B cell (primary cell): ENCODE data around the gene LRRC74A. TPM values are rescaled to one million over a fixed set of nuclear protein-coding genes. Genes with fewer than 3 reads are reported as not detected.

Experiments
- ATAC-seq: fragments of 200-7000 bp; cut with Tn5 transposase; one replicate; pipeline ENCODE4 v1.10.0; 2021; ENCODE audit warnings: low read depth, mild to moderate bottlenecking, moderate number of reproducible peaks, moderate library complexity
- CTCF ChIA-PET: fragments of 350-600 bp; sonication (Branson Sonifier 250); formaldehyde crosslinking; loops from one replicate; lab custom pipeline; 2021; ENCODE audit warnings: antibody characterized with exemption, inconsistent platforms; lab: Charles Lee
- POLR2A ChIA-PET: fragments of 350-600 bp; sonication (Branson Sonifier 250); formaldehyde crosslinking; loops from one replicate; lab custom pipeline; 2021; ENCODE audit warnings: antibody characterized with exemption; lab: Charles Lee
- DNase-seq: peaks from one replicate; pipeline ENCODE4 v3.0.0; 2013
- H2AFZ ChIP-seq: 2 replicates; pipeline ENCODE4 v1.6.1; 2012; ENCODE audit warnings: mild to moderate bottlenecking, low read depth, low read length; ENCODE audit not compliant: insufficient read depth, poor library complexity, severe bottlenecking
- H3K27ac ChIP-seq, 2 donors: 1 replicate in 1 of 2; 2 replicates in 1 of 2; pipeline ENCODE4 v1.5.1; 2012 to 2013; ENCODE audit warnings: low read length in 2 of 2, mild to moderate bottlenecking in 2 of 2, moderate library complexity in 1 of 2
- H3K27me3 ChIP-seq, 4 experiments: fragments of 200-600 bp in 1 of 4; sonication (generic) in 1 of 4; replicated peaks in 1 of 4; 1 replicate in 2 of 4; 2 replicates in 2 of 4; pipeline versions ENCODE4 v1.6.1 to v1.7.0; 2013 to 2016; ENCODE audit warnings: low read length in 3 of 4, mild to moderate bottlenecking in 2 of 4, mixed read lengths in 1 of 4, moderate library complexity in 1 of 4; ENCODE audit not compliant: insufficient read depth in 4 of 4, control insufficient read depth in 3 of 4; ENCODE audit errors: control extremely low read depth in 1 of 4
- H3K36me3 ChIP-seq, 2 experiments: replicated peaks in 1 of 2; 1 replicate in 1 of 2; 2 replicates in 1 of 2; pipeline versions ENCODE4 v1.6.1 to v1.7.1; 2013; ENCODE audit warnings: low read length in 1 of 2; ENCODE audit not compliant: insufficient read depth in 2 of 2, control insufficient read depth in 1 of 2; ENCODE audit errors: control extremely low read depth in 1 of 2, extremely low read depth in 1 of 2
- H3K4me1 ChIP-seq, 2 donors: fragments of 200-600 bp in 1 of 2; sonication (generic) in 1 of 2; 1 replicate in 1 of 2; 2 replicates in 1 of 2; pipeline versions ENCODE4 v1.5.1 to v1.6.1; 2013 to 2017; ENCODE audit warnings: low read length in 2 of 2; ENCODE audit not compliant: control insufficient read depth in 2 of 2, insufficient read depth in 2 of 2
- H3K4me2 ChIP-seq: replicated peaks from 2 replicates; pipeline ENCODE3; 2012; ENCODE audit warnings: mild to moderate bottlenecking, low read depth, low read length; ENCODE audit not compliant: poor library complexity, severe bottlenecking
- H3K4me3 ChIP-seq, 5 experiments: fragments of 200-600 bp in 1 of 5; sonication (generic) in 1 of 5; 1 replicate in 3 of 5; 2 replicates in 2 of 5; pipeline versions ENCODE4 v1.5.1 to v1.7.0; 2011 to 2016; ENCODE audit warnings: low read length in 4 of 5, mild to moderate bottlenecking in 4 of 5, low read depth in 2 of 5, control low read depth in 1 of 5, moderate library complexity in 1 of 5; ENCODE audit not compliant: insufficient read depth in 1 of 5; ENCODE audit errors: control extremely low read depth in 1 of 5, extremely low read depth in 1 of 5
- H3K79me2 ChIP-seq: fragments of 200-600 bp; sonication (generic); one replicate; pipeline ENCODE4 v1.6.0; 2016; ENCODE audit warnings: low read length; ENCODE audit not compliant: control insufficient read depth, insufficient read depth
- H3K9ac ChIP-seq: fragments of 200-600 bp; sonication (generic); 2 replicates; pipeline ENCODE4 v1.6.1; 2017; ENCODE audit warnings: mild to moderate bottlenecking, low read length, moderate library complexity
- H3K9me3 ChIP-seq, 3 donors: one replicate each; pipeline versions ENCODE4 v1.6.1 to v1.7.1; 2013; ENCODE audit warnings: low read length in 2 of 3; ENCODE audit not compliant: control insufficient read depth in 2 of 3, insufficient read depth in 1 of 3; ENCODE audit errors: control extremely low read depth in 1 of 3
- H4K20me1 ChIP-seq: 2 replicates; pipeline ENCODE4 v1.6.0; 2012; ENCODE audit warnings: mild to moderate bottlenecking, low read length; ENCODE audit not compliant: insufficient read depth, control insufficient read depth, poor library complexity, severe bottlenecking
- H3K27ac Mint-ChIP-seq: one replicate; pipeline ENCODE4 v1.8.0; 2021; ENCODE audit warnings: mixed read lengths
- H3K27me3 Mint-ChIP-seq: one replicate; pipeline ENCODE4 v1.8.0; 2021; ENCODE audit warnings: mixed read lengths
- H3K4me1 Mint-ChIP-seq: one replicate; pipeline ENCODE4 v1.8.0; 2021; ENCODE audit warnings: mixed read lengths
- H3K4me3 Mint-ChIP-seq: one replicate; pipeline ENCODE4 v1.8.0; 2021; ENCODE audit warnings: mixed read lengths
- H3K9me3 Mint-ChIP-seq: one replicate; pipeline ENCODE4 v1.8.0; 2022; ENCODE audit warnings: mixed read lengths; ENCODE audit not compliant: insufficient read depth
- EZH2 ChIP-seq: IDR thresholded peaks from 2 replicates; pipeline ENCODE4 v1.6.1; 2012; ENCODE audit warnings: borderline replicate concordance, low read depth, mild to moderate bottlenecking, moderate library complexity, low read length; ENCODE audit not compliant: insufficient read depth, poor library complexity, severe bottlenecking
- WGBS: methylation state at CpG from one replicate; pipeline ENCODE4 v1.1.5; 2013; ENCODE audit warnings: missing lambda C conversion rate; ENCODE audit not compliant: insufficient coverage; 5-methylcytosine and 5-hydroxymethylcytosine counted together
- intact Hi-C: fragments of 100-400 bp; cut with micrococcal nuclease; formaldehyde crosslinking; loops from one replicate; pipeline ENCODE4 v1.10.0; 2022
- polyA plus RNA-seq: library from polyadenylated mRNA; depleted of rRNA; stranded (reverse); fragments of >200 nt; gene quantifications from 2 replicates; pipeline ENCODE4 v1.2.3, GENCODE V29; 2012
- total RNA-seq, 2 donors: library from RNA; stranded (reverse); fragments of 120-200 nt in 1 of 2; gene quantifications; 1 replicate in 1 of 2; 2 replicates in 1 of 2; pipeline versions ENCODE4 v1.2.3 to v1.2.4, GENCODE V29; 2013 to 2022
- TF ChIP-seq, protein P1 (sequence below): fragments of 200-600 bp; IDR thresholded peaks from one replicate; pipeline ENCODE4 v1.8.0; 2022; ENCODE audit warnings: antibody characterized with exemption, mild to moderate bottlenecking

LRRC74A gene
- total and polyA plus RNA-seq, 2 donors (not counting 1 experiment from before 2014, with no cell fraction given) = not detected

DNA sequence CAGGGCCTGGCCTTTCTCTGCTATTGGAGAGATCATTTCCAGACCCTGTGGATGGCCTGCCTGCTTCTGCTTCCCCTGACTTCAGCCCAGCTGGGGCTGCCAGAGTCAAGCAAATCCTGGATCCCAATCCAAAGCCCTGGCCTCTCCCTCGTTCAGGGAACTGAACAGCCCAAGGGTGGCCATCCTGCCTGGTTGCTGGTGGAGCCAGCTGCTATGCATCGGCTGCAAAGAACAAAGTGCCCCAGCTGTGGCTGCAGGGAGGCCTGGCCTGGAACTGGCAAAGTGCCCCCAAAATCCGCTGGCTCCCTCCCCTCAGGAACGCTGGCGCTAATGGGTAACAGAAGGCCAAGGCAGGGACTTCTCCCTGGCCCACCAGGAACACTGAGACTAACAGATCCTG, 56.4 kb downstream of the LRRC74A start:
- Histone ChIP-seq H2AFZ (no peak overlapping the region), H3K9ac (no peak overlapping the region), H3K79me2 (no peaks in the 10 kb centered on the region), H3K27ac (no peak overlapping the region), H3K27me3 (peaks cover 0 to 4% (median 0%) of the 10 kb centered on the region in 4 experiments), H3K9me3 (no peaks in the 10 kb centered on the region), H3K4me2 (no peak overlapping the region), H4K20me1 (no peaks in the 10 kb centered on the region), H3K36me3 (no peaks in the 10 kb centered on the region), H3K4me1 (peaks cover 7 to 10% of the 10 kb centered on the region in 2 donors), H3K4me3 (no peak overlapping the region)
- peaks cover 14% of the 10 kb centered on the region for H3K27me3 Mint-ChIP-seq
- ATAC-seq (no peak), DNase-seq (no peak)
- no peak for TF ChIP-seq EZH2
- TF ChIP-seq, protein P1, sequence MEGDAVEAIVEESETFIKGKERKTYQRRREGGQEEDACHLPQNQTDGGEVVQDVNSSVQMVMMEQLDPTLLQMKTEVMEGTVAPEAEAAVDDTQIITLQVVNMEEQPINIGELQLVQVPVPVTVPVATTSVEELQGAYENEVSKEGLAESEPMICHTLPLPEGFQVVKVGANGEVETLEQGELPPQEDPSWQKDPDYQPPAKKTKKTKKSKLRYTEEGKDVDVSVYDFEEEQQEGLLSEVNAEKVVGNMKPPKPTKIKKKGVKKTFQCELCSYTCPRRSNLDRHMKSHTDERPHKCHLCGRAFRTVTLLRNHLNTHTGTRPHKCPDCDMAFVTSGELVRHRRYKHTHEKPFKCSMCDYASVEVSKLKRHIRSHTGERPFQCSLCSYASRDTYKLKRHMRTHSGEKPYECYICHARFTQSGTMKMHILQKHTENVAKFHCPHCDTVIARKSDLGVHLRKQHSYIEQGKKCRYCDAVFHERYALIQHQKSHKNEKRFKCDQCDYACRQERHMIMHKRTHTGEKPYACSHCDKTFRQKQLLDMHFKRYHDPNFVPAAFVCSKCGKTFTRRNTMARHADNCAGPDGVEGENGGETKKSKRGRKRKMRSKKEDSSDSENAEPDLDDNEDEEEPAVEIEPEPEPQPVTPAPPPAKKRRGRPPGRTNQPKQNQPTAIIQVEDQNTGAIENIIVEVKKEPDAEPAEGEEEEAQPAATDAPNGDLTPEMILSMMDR = no peak
- ChIA-PET CTCF (interaction anchor here (1.2 to 1.7 kb wide), 2 partner anchors 14 to 188 kb away, joined by 3 to 6 read pairs; no protein-coding TSS in a partner anchor), POLR2A (no interaction called here)
- H3K27ac Mint-ChIP-seq = no peak overlapping the region
- intact Hi-C loops = no loop called here
- H3K4me3 Mint-ChIP-seq = no peak overlapping the region
- no peaks in the 10 kb centered on the region for H3K9me3 Mint-ChIP-seq
- peaks cover 6% of the 10 kb centered on the region for H3K4me1 Mint-ChIP-seq
- 93% methylated on average over 5 of the region's 5 CpGs for WGBS

DNA sequence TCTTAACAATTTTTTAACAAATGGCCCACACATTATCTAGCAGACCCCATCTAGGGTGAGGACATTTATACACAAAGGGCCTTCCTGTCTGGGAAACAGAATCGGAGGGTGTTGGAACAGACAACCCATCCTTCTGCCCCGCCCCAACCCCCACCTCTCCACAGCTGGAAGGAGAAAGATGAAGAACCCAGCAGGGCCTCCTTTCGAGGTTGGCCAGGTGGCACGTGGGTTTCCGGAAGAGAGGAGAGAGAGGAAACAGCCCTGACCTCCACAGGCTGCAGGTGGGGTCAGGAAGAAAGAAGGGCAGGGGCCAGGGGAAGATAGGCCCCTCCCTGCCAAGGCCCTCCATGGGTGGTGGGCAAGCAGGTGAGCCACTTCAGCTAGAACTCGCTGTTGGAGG, 57.2 kb downstream of the LRRC74A start:
- H3K9ac ChIP-seq = no peak overlapping the region
- Mint-ChIP-seq H3K27me3 (peaks cover 14% of the 10 kb centered on the region), H3K4me3 (no peak overlapping the region), H3K9me3 (no peaks in the 10 kb centered on the region), H3K4me1 (peaks cover 6% of the 10 kb centered on the region), H3K27ac (no peak overlapping the region)
- no peak overlapping the region for H3K4me2 ChIP-seq
- ATAC-seq = no peak
- intact Hi-C loops = no loop called here
- H3K36me3 ChIP-seq = no peaks in the 10 kb centered on the region
- H3K9me3 ChIP-seq = no peaks in the 10 kb centered on the region
- peaks cover 7 to 10% of the 10 kb centered on the region in 2 donors for H3K4me1 ChIP-seq
- 20% methylated on average over 3 of the region's 6 CpGs for WGBS
- TF ChIP-seq, protein P1 = no peak
- no peak overlapping the region for H2AFZ ChIP-seq
- no peak for DNase-seq
- no peak overlapping the region for H3K27ac ChIP-seq
- H3K79me2 ChIP-seq = no peaks in the 10 kb centered on the region
- POLR2A ChIA-PET = no interaction called here
- H4K20me1 ChIP-seq = no peaks in the 10 kb centered on the region
- no peak overlapping the region for H3K4me3 ChIP-seq
- CTCF ChIA-PET = interaction anchor here (1.7 kb wide), 1 partner anchor 187 kb away, joined by 6 read pairs; no protein-coding TSS in a partner anchor
- peaks cover 0 to 4% (median under 1%) of the 10 kb centered on the region in 4 experiments for H3K27me3 ChIP-seq
